DMS 273 (cell line): ENCODE data around the gene NAT14.

Experiments
- DNase-seq: peaks from one replicate; lab custom pipeline; 2025; ENCODE audit not compliant: unreplicated experiment; lab: John Stamatoyannopoulos, UW

Gene NAT14

GRCh38 chr19:55452749-55453346 lies 32.1 kb upstream of the NAT14 start:
- DNase-seq: peak; percentile 92

GRCh38 chr19:55453511-55454260 lies 31.3 kb upstream of the NAT14 start:
- DNase-seq: no peak

GRCh38 chr19:55454787-55455243 lies 30.2 kb upstream of the NAT14 start:
- peak; percentile 80 for DNase-seq

GRCh38 chr19:55455576-55456235 lies 29.3 kb upstream of the NAT14 start:
- no peak for DNase-seq

GRCh38 chr19:55456347-55456746 lies 28.6 kb upstream of the NAT14 start:
- no peak for DNase-seq

- DNase-seq: no peak
Observed at GRCh38 chr19:55457683-55458457, 27.1 kb upstream of the NAT14 start.

- no peak for DNase-seq
Observed at GRCh38 chr19:55459551-55459949, 25.4 kb upstream of the NAT14 start.

- DNase-seq: no peak
Observed at GRCh38 chr19:55459950-55460657, 24.9 kb upstream of the NAT14 start.

- DNase-seq: peak; percentile 86
Observed at GRCh38 chr19:55460670-55461258, 24.2 kb upstream of the NAT14 start.

- peak; percentile 100 for DNase-seq
Observed at GRCh38 chr19:55461259-55461973, 23.6 kb upstream of the NAT14 start, which contains the start of gene ISOC2. Gene ISOC2 (minus strand): TSS chr19:55461642. CDS start chr19:55456486, 5,156 bp downstream.

GRCh38 chr19:55461974-55462626 lies 22.9 kb upstream of the NAT14 start:
- DNase-seq: peak; percentile 44

- no peak for DNase-seq
Observed at GRCh38 chr19:55462722-55463121, 22.3 kb upstream of the NAT14 start.

- no peak for DNase-seq
Observed at GRCh38 chr19:55463583-55464031, 21.4 kb upstream of the NAT14 start.

- no peak for DNase-seq
Observed at GRCh38 chr19:55464039-55464661, 20.8 kb upstream of the NAT14 start.

- DNase-seq: no peak
Observed at GRCh38 chr19:55464662-55465054, 20.3 kb upstream of the NAT14 start, which contains the start of gene C19orf85. Gene C19orf85 (minus strand): TSS chr19:55464751. CDS start chr19:55464554, 197 bp downstream.

GRCh38 chr19:55465460-55466240 lies 19.3 kb upstream of the NAT14 start:
- DNase-seq: no peak

GRCh38 chr19:55466241-55466614 lies 18.8 kb upstream of the NAT14 start:
- DNase-seq: no peak
